HL-60 (cell line): ENCODE measurements around the gene ACVR1.

Experiments used
- GABPA ChIP-seq: IDR thresholded peaks from 2 replicates; pipeline ENCODE4 v1.6.1; 2012; ENCODE audit warnings: low read depth
- POLR2AphosphoS5 ChIP-seq: IDR thresholded peaks from 2 replicates; pipeline ENCODE4 v1.6.1; 2012; ENCODE audit warnings: low read depth
- REST ChIP-seq: IDR thresholded peaks from 2 replicates; pipeline ENCODE4 v1.6.1; 2012; ENCODE audit warnings: low read depth; ENCODE audit not compliant: insufficient replicate concordance
- SPI1 ChIP-seq: IDR thresholded peaks from 2 replicates; pipeline ENCODE4 v1.6.1; 2012; ENCODE audit warnings: low read depth, mild to moderate bottlenecking, borderline replicate concordance
- TF ChIP-seq, protein P1 (sequence below): IDR thresholded peaks from one replicate; pipeline ENCODE4 v1.5.1; 2011; ENCODE audit warnings: low read length, control low read depth, inconsistent platforms; ENCODE audit not compliant: insufficient read depth

- TF ChIP-seq, protein P1, sequence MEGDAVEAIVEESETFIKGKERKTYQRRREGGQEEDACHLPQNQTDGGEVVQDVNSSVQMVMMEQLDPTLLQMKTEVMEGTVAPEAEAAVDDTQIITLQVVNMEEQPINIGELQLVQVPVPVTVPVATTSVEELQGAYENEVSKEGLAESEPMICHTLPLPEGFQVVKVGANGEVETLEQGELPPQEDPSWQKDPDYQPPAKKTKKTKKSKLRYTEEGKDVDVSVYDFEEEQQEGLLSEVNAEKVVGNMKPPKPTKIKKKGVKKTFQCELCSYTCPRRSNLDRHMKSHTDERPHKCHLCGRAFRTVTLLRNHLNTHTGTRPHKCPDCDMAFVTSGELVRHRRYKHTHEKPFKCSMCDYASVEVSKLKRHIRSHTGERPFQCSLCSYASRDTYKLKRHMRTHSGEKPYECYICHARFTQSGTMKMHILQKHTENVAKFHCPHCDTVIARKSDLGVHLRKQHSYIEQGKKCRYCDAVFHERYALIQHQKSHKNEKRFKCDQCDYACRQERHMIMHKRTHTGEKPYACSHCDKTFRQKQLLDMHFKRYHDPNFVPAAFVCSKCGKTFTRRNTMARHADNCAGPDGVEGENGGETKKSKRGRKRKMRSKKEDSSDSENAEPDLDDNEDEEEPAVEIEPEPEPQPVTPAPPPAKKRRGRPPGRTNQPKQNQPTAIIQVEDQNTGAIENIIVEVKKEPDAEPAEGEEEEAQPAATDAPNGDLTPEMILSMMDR: no peak
- TF ChIP-seq REST: no peak
- no peak for TF ChIP-seq POLR2AphosphoS5
- no peak for TF ChIP-seq SPI1
- TF ChIP-seq GABPA: no peak
Observed at GRCh38 chr2:157792335-157793052, 83.6 kb downstream of the ACVR1 start.
